ENCODE measurements around the gene UPF3B.
A peak's percentile ranks its signal among the peaks of the same experiment; 100 is the strongest.
"Not testable (repeated sequence)": the region's sequence is repeated elsewhere in the genome, so short reads cannot be mapped to it uniquely, and the experiment has no call there.

UPF3B gene

GRCh38 chrX:119852382-119853353 is at the start of gene UPF3B:
Gene UPF3B, minus strand, starts transcription at chrX:119852963. Its CDS starts 35 bp downstream, at chrX:119852928.
- peaks cover 26% of the 10 kb centered on the region for H3K36me3 Mint-ChIP-seq (ENCODE audit: low read depth)
- H3K4me3 Mint-ChIP-seq: peak within 1 kb of the TSS; percentile 98 to 99 (median 98)
- peaks cover under 1% of the 10 kb centered on the region for H3K27me3 Mint-ChIP-seq (ENCODE audit: low read depth)
- H3K4me1 Mint-ChIP-seq: peaks cover 19% of the 10 kb centered on the region
- H3K27ac Mint-ChIP-seq: peak within 1 kb of the TSS; percentile 81 to 98 (median 97)
- TF ChIP-seq CTCF (IDR thresholded peaks at IDR 0.05; ENCODE audit: unreplicated experiment in 3 of 3): no peak
- H3K9me3 Mint-ChIP-seq: peaks cover 11% of the 10 kb centered on the region

- H3K4me3 Mint-ChIP-seq: no peak overlapping the region
- H3K9me3 Mint-ChIP-seq: peaks cover 19% of the 10 kb centered on the region
- TF ChIP-seq CTCF (IDR thresholded peaks at IDR 0.05; ENCODE audit: unreplicated experiment in 3 of 3): no peak
These were observed 48.2 kb upstream of the UPF3B start for GRCh38 chrX:119900976-119901375.

GRCh38 chrX:119899125-119899524 is 46.4 kb upstream of the UPF3B start:
- Mint-ChIP-seq H3K9me3 (peaks cover 12% of the 10 kb centered on the region), H3K4me3 (no peak overlapping the region), H3K27me3 (ENCODE audit: low read depth) (no peaks in the 10 kb centered on the region), H3K4me1 (no peaks in the 10 kb centered on the region), H3K36me3 (ENCODE audit: low read depth) (no peaks in the 10 kb centered on the region), H3K27ac (no peak overlapping the region)
- no peak for TF ChIP-seq CTCF (IDR thresholded peaks at IDR 0.05; ENCODE audit: unreplicated experiment in 3 of 3)

More at GRCh38 chrX:119900976-119901375, 48.2 kb upstream of the UPF3B start:
- no peaks in the 10 kb centered on the region for H3K27me3 Mint-ChIP-seq (ENCODE audit: low read depth)
- no peaks in the 10 kb centered on the region for H3K36me3 Mint-ChIP-seq (ENCODE audit: low read depth)
- no peak overlapping the region for H3K27ac Mint-ChIP-seq
- H3K4me1 Mint-ChIP-seq: no peaks in the 10 kb centered on the region

GRCh38 chrX:119895843-119896326 is 43.1 kb upstream of the UPF3B start, which contains the start of gene AKAP14:
Gene AKAP14, plus strand, starts transcription at chrX:119895893. Its CDS starts 7,331 bp downstream, at chrX:119903224.
- no peak for TF ChIP-seq CTCF (IDR thresholded peaks at IDR 0.05; ENCODE audit: unreplicated experiment in 3 of 3)
- H3K4me1 Mint-ChIP-seq: no peaks in the 10 kb centered on the region
- no peaks in the 10 kb centered on the region for H3K36me3 Mint-ChIP-seq (ENCODE audit: low read depth)
- no peak within 1 kb of the TSS for H3K4me3 Mint-ChIP-seq
- no peak within 1 kb of the TSS for H3K27ac Mint-ChIP-seq
- peaks cover 9% of the 10 kb centered on the region for H3K9me3 Mint-ChIP-seq
- no peaks in the 10 kb centered on the region for H3K27me3 Mint-ChIP-seq (ENCODE audit: low read depth)

GRCh38 chrX:119891961-119892692 is 39.4 kb upstream of the UPF3B start:
- peak overlapping the region in 1 of 3 experiments; percentile 49 for H3K27ac Mint-ChIP-seq
- H3K4me3 Mint-ChIP-seq; H3K9me3 Mint-ChIP-seq; H3K27me3 Mint-ChIP-seq (ENCODE audit: low read depth); H3K36me3 Mint-ChIP-seq (ENCODE audit: low read depth); H3K4me1 Mint-ChIP-seq: not testable (repeated sequence)

GRCh38 chrX:119890626-119891025 is 37.9 kb upstream of the UPF3B start:
- not testable (repeated sequence) for H3K27ac Mint-ChIP-seq; H3K9me3 Mint-ChIP-seq; H3K4me3 Mint-ChIP-seq; H3K4me1 Mint-ChIP-seq; H3K36me3 Mint-ChIP-seq (ENCODE audit: low read depth); H3K27me3 Mint-ChIP-seq (ENCODE audit: low read depth)

Measured in nephron (organoid).